ENCODE data around the gene BPHL. TPM values are rescaled to one million over a fixed set of nuclear protein-coding genes. Genes with fewer than 3 reads are reported as not detected.
"Not testable (repeated sequence)": the region's sequence is repeated elsewhere in the genome, so short reads cannot be mapped to it uniquely, and the experiment has no call there.

BPHL gene
- polyA plus RNA-seq, 4 donors, result 47.3 to 74.9 (median 68.2) TPM

GRCh38 chr6:3119040-3119723, 671 bp downstream of the BPHL start:
- peak; percentile 34 to 59 (median 46) for DNase-seq (ENCODE audit: low read depth in 4 of 4, low spot score in 2 of 4)

DNA sequence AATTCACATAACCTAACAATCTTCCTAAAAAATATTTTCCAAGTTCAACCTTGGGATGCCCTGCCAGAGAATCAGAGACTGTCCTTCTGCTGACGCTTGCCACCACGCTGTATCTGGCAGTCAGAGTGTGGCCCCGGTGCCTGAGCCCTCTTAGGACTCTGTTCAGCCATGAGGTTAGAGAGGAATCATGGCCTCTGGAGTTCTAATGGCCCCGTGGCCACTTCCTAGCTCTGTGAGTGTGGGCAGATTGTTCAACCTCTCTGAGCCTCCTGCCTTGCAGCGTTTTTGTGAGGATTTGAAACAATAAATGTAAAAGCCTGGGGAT, 2.2 kb downstream of the BPHL start:
- DNase-seq (ENCODE audit: low read depth in 4 of 4, low spot score in 2 of 4), result no peak

DNA sequence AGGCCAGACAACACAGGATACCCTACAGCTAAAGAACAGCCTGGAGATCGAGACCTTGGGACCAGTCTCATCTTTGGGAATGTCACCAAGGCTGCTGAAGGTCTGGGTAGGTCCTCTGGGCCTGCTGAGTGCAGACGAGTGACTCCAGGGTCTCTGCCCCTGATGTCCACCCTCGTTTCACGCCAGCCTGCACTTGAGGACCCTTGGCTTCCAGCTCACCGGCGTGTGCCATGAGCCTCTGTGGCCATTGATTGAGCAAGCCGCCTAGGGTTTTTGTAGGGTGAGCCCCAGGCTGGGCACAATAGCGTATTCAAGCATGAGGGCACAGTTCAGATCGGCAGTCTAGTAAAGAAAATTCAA, 4.3 kb downstream of the BPHL start:
- no peak for DNase-seq (ENCODE audit: low read depth in 4 of 4, low spot score in 2 of 4)

GRCh38 chr6:3124667-3125066, 6.2 kb downstream of the BPHL start:
- DNase-seq (ENCODE audit: low read depth in 4 of 4, low spot score in 2 of 4), result no peak

- DNase-seq (ENCODE audit: low read depth in 4 of 4, low spot score in 2 of 4), result no peak
These were observed 7.3 kb downstream of the BPHL start for GRCh38 chr6:3125815-3126214.

- no peak for DNase-seq (ENCODE audit: low read depth in 4 of 4, low spot score in 2 of 4)
These were observed 10.0 kb downstream of the BPHL start for GRCh38 chr6:3128356-3129108.

DNA sequence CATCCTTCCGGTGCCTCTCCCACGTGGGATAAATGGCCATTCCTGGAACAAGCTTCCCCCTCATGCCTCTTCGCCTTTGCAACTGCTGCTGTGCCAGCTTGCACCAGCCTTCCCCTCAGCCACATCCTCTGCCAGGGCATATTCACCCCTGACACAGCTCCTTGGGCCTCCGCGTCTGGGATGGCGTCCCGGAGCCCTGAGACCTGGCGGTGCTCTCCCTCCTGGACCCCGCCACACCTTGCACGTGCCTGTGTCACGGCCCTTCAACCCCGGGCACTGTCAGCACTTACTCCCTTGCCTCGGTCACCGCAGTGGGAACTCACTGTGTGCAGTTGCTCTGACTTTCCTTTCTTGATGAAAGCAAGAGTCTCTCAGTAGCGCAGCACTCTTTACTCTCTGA, 13.2 kb downstream of the BPHL start:
- no peak for DNase-seq (ENCODE audit: low read depth in 4 of 4, low spot score in 2 of 4)

- no peak for DNase-seq (ENCODE audit: low read depth in 4 of 4, low spot score in 2 of 4)
These were observed 15.0 kb downstream of the BPHL start for GRCh38 chr6:3133515-3133914.

DNA sequence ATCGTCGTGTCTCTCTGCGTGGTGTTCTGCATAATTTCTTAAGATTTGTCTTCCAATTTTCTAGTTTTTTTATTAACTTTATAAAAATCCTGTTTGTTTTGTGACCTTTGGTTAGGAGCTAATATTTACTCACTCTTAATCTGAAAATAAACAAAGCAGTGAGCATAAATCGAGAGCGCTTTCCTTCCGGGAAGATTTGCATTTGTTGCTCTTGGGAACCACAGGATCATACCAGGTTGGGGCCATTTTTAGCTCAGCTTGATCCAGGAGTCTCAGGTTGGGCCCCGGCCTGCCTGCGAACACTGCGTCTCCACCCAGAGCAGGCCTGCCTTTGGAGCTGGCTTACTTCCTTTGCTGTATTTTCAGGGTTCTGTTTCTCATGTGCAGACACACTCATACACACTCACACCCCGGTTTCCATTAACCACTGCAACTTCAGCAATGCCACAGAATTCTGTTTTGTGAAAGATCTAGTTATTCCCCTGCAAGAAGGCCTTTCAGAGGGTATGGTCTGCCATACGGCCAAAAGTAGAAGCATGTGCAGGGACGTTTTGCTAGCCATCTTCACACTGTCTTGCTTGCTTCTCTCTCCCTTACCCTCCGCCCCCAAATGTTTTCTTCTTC, 17.3 kb downstream of the BPHL start:
- no peak for DNase-seq (ENCODE audit: low read depth in 4 of 4, low spot score in 2 of 4)

DNA sequence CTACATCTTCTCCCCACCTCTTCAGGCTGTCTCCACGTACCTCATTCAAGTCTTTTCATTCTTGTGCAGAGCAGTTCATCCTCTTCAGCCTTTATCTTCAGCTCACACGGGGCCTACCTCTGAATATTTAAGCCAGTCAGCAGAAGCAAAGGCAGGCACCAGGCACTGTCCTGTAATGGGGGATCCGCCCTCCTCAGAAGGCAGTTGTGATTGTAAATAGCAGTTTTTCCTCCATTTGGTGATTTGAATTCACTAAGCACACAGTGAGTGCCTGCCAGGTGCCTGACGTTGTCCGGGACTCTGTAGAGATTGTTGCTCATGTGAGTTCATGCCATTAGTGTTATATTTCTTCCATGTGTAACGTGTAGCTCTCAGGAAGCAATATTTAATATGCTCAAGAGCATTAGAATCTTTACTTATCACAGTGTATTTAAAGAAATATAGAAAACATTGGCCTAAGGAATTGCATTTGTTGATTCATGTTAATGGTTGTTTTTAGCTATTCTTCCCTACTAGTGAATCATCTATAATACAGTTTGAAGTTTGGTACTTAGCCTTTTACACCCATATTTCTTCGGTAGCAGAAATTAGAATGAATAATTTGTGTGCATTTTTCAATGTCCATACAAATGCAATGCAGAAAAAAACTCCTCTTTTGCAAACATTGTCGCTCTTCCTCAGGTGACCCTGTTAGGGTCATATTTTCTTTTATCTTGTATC, 17.9 kb downstream of the BPHL start:
- no peak for DNase-seq (ENCODE audit: low read depth in 4 of 4, low spot score in 2 of 4)

- DNase-seq (ENCODE audit: low read depth in 4 of 4, low spot score in 2 of 4), result no peak
These were observed 18.7 kb downstream of the BPHL start for GRCh38 chr6:3137057-3137777.

- not testable (repeated sequence) for DNase-seq (ENCODE audit: low read depth in 4 of 4, low spot score in 2 of 4)
These were observed 19.4 kb downstream of the BPHL start for GRCh38 chr6:3137873-3138272.

DNA sequence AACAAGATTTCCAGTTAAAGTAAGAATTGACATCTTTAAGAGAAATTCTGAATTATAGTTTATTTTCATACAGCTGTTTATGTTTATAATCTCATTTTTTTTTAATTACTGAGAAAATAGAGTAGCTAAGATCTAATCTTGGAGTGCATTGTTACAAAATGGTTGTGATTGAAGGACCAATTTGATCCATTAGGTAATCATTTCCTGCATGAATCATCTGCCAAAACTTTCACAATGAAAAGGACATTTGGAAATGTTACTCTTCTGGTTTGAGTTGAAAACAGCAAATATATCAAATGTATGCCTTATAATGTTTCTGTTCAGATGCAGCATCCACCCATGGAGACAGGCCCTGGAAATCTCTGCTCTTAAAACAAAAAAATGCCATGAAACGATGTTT, 19.8 kb downstream of the BPHL start:
- DNase-seq (ENCODE audit: low read depth in 4 of 4, low spot score in 2 of 4), result no peak

- no peak for DNase-seq (ENCODE audit: low read depth in 4 of 4, low spot score in 2 of 4)
These were observed 20.8 kb downstream of the BPHL start for GRCh38 chr6:3139090-3139903.

DNA sequence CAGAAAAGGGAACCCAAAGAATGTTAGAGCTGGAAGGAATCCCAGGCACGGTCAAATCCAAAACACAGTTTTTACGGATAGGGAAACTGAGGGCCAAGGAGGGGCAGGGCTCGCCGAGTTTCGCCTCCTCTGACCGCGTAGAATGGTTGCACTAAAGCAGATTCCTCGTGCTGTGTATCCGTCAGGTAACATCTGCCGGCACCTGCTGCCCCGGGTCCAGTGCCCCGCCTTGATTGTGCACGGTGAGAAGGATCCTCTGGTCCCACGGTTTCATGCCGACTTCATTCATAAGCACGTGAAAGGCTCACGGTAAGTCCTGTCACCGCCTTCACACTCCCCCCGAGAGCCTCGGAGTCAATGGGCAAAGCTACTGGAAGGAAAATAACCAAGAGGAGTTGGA, 21.7 kb downstream of the BPHL start:
- no peak for DNase-seq (ENCODE audit: low read depth in 4 of 4, low spot score in 2 of 4)

GRCh38 chr6:3142536-3142935, 24.0 kb downstream of the BPHL start:
- no peak for DNase-seq (ENCODE audit: low read depth in 4 of 4, low spot score in 2 of 4)

- no peak for DNase-seq (ENCODE audit: low read depth in 4 of 4, low spot score in 2 of 4)
These were observed 24.6 kb downstream of the BPHL start for GRCh38 chr6:3143158-3143557.

- DNase-seq (ENCODE audit: low read depth in 4 of 4, low spot score in 2 of 4), result no peak
These were observed 26.1 kb downstream of the BPHL start for GRCh38 chr6:3144571-3144970.

GRCh38 chr6:3147914-3148757, 29.6 kb downstream of the BPHL start:
- no peak for DNase-seq (ENCODE audit: low read depth in 4 of 4, low spot score in 2 of 4)

Measured in left renal cortex interstitium (tissue), 4 donors.